K562 (cell line): Measurements from ENCODE around the gene TMEM208. TPM values are rescaled to one million over a fixed set of nuclear protein-coding genes. Genes with fewer than 3 reads are reported as not detected.

Source experiments
- ARHGAP35 ChIP-seq: fragments of 450-650 bp; IDR thresholded peaks from 2 replicates; pipeline ENCODE4 v1.6.1; 2018; ENCODE audit not compliant: partially characterized antibody
- CBX2 ChIP-seq: fragments of 200-600 bp; sonication (generic); IDR thresholded peaks from one replicate; pipeline ENCODE4 v1.6.1; 2012; ENCODE audit warnings: mild to moderate bottlenecking, low read length, inconsistent platforms; ENCODE audit not compliant: insufficient read depth, poor library complexity, severe bottlenecking
- FOXA3 ChIP-seq, 2 experiments: fragments of 450-650 bp in 1 of 2; sonication (generic) in 1 of 2; formaldehyde crosslinking; IDR thresholded peaks in 1 of 2; conservative IDR thresholded peaks in 1 of 2; 2 replicates each; pipeline versions ENCODE4 v1.4.0 to v1.8.0; 2020 to 2022; ENCODE audit warnings: mild to moderate bottlenecking in 2 of 2, missing genetic modification reagents in 1 of 2
- HDGF ChIP-seq: fragments of 450-650 bp; IDR thresholded peaks from 2 replicates; pipeline ENCODE4 v1.6.1; 2016
- HMGN3 ChIP-seq: IDR thresholded peaks from 2 replicates; pipeline ENCODE4 v1.6.1; 2011; ENCODE audit warnings: borderline replicate concordance, low read depth, mild to moderate bottlenecking, mixed read lengths, low read length; ENCODE audit not compliant: insufficient read length; ENCODE audit errors: extremely low read depth
- JUND ChIP-seq, 2 experiments: IDR thresholded peaks; 2 replicates in 1 of 2; 3 replicates in 1 of 2; pipeline ENCODE4 v1.6.1; 2011; ENCODE audit warnings: borderline replicate concordance in 2 of 2, low read depth in 2 of 2, low read length in 2 of 2, improper control_type of control experiment in 1 of 2, missing biosample characterization in 1 of 2, missing genetic modification characterization in 1 of 2, missing genetic modification reagents in 1 of 2
- MAZ ChIP-seq, 2 experiments: fragments of 450-650 bp in 1 of 2; sonication (generic) in 1 of 2; formaldehyde crosslinking; IDR thresholded peaks in 1 of 2; conservative IDR thresholded peaks in 1 of 2; 2 replicates each; pipeline versions ENCODE4 v1.4.0 to v1.5.0; 2020; ENCODE audit warnings: mild to moderate bottlenecking in 1 of 2, missing genetic modification reagents in 1 of 2
- MEIS2 ChIP-seq: fragments of 450-650 bp; IDR thresholded peaks from 2 replicates; pipeline ENCODE4 v1.6.1; 2014; ENCODE audit warnings: mild to moderate bottlenecking; ENCODE audit not compliant: partially characterized antibody
- NRF1 ChIP-seq, 2 experiments: fragments of 450-650 bp; IDR thresholded peaks in 1 of 2; conservative IDR thresholded peaks in 1 of 2; 2 replicates each; pipeline ENCODE4 v1.6.1; 2014; ENCODE audit warnings: mild to moderate bottlenecking in 2 of 2
- POLR2AphosphoS5 ChIP-seq: IDR thresholded peaks from 2 replicates; pipeline ENCODE4 v1.6.1; 2011; ENCODE audit warnings: mild to moderate bottlenecking, low read depth, low read length, moderate library complexity; ENCODE audit not compliant: control insufficient read depth, insufficient read depth
- SMARCA5 ChIP-seq: fragments of 450-650 bp; IDR thresholded peaks from 2 replicates; pipeline ENCODE4 v1.6.1; 2016
- SMARCE1 ChIP-seq: fragments of 450-650 bp; IDR thresholded peaks from 2 replicates; pipeline ENCODE4 v1.7.1; 2016; ENCODE audit warnings: mild to moderate bottlenecking
- SP1 ChIP-seq: sonication (generic); formaldehyde crosslinking; IDR thresholded peaks from 2 replicates; pipeline ENCODE4 v1.8.1; 2022; ENCODE audit warnings: mild to moderate bottlenecking, missing genetic modification reagents
- TGIF2 ChIP-seq: sonication (generic); formaldehyde crosslinking; IDR thresholded peaks from 2 replicates; pipeline ENCODE4 v1.8.1; 2022; ENCODE audit warnings: mild to moderate bottlenecking, missing genetic modification reagents, moderate library complexity
- U2AF1 ChIP-seq: fragments of 200-400 bp; formaldehyde crosslinking; optimal IDR thresholded peaks from 2 replicates; pipeline ENCODE3; 2017; ENCODE audit warnings: mild to moderate bottlenecking, low read depth, low read length, moderate library complexity
- XRCC3 ChIP-seq: fragments of 450-650 bp; IDR thresholded peaks from 2 replicates; pipeline ENCODE4 v1.6.1; 2017; ENCODE audit warnings: mild to moderate bottlenecking, moderate library complexity
- ZNF778 ChIP-seq: fragments of 450-650 bp; formaldehyde crosslinking; IDR thresholded peaks from 2 replicates; pipeline ENCODE4 v1.4.0; 2020; ENCODE audit warnings: mild to moderate bottlenecking, moderate library complexity
- polyA plus RNA-seq, 8 experiments: library from polyadenylated mRNA; depleted of rRNA in 4 of 8; stranded (reverse) in 5 of 8; unstranded in 3 of 8; fragments of >200 nt; fragmentation: Nextera tagmentation in 2 of 8; fragmentation: Illumina TruSeq in 1 of 8; extraction: Ambion mirVana in 2 of 8; extraction: Trizol in 1 of 8; gene quantifications; 2 replicates each; pipeline versions ENCODE4 v1.2.1 to v1.2.3, GENCODE V29; 2011 to 2014; ENCODE audit warnings: inconsistent platforms in 1 of 8, missing spikeins in 1 of 8
- total RNA-seq, 7 experiments: library from RNA; depleted of rRNA in 6 of 7; stranded (reverse); fragments of >200 nt in 6 of 7; fragmentation: Illumina TruSeq in 2 of 7; extraction: Trizol in 2 of 7; gene quantifications; 2 replicates each; pipeline versions ENCODE4 v1.2.1 to v1.2.3, GENCODE V29; 2011 to 2021; ENCODE audit warnings: low replicate concordance in 1 of 7
- TF ChIP-seq, protein P1 (sequence below): fragments of 450-650 bp; IDR thresholded peaks from 2 replicates; pipeline ENCODE4 v1.6.1; 2018; ENCODE audit not compliant: partially characterized antibody
- TF ChIP-seq, protein P2 (sequence below): IDR thresholded peaks from 2 replicates; pipeline ENCODE4 v1.6.1; 2011; ENCODE audit warnings: borderline replicate concordance, low read depth, mild to moderate bottlenecking, moderate library complexity, low read length; ENCODE audit not compliant: insufficient read depth, poor library complexity, severe bottlenecking
- TF ChIP-seq, protein P3 (sequence below): IDR thresholded peaks from 2 replicates; pipeline ENCODE4 v1.6.1; 2011; ENCODE audit not compliant: insufficient read length; ENCODE audit errors: extremely low read depth

The TMEM208 gene
- total and polyA plus RNA-seq, 9 of the 15 experiments (the other 6 are each of a cell fraction or from before 2014, with no cell fraction given), result 31.8 to 239 (median 54.3) TPM

DNA sequence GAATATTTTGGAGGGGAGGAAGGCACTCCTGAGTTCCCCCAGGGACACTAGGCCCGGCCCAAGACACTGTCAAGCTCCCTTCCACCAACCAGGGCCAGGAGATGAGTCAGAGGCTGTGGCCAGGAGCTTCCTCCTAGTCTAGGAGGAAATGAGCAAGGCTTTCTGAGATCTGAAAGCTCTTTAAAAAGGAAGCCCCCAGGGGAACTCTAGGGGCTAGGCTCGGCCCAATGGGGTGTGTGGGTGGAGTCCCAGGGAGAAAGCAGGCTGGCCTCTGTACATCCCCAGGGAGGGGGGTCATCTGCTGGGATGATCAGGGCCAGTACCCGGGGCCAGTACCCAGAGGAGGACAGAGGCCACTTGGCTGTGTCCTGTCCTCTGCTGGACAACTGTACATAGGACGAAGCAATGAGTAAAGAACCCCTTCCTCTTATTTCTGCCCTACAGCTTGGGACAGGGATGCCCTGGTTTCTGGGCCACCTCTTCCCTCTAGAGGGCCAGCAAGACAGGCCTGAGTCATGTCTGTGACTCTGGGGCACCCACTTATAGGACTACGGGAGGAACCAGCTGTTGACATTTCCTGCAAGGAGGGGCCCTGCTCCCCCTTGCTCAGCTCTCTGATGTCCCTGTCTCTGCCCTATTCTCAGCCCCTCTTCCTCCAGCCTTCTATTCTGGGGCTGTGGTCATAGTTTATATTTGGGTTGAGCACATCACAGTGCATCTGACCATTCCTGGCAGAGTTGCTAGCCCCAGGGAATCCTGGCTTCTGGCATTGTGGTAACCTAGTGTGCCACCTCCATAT is 17.7 kb downstream of the TMEM208 start (continued):
- TF ChIP-seq, protein P1, sequence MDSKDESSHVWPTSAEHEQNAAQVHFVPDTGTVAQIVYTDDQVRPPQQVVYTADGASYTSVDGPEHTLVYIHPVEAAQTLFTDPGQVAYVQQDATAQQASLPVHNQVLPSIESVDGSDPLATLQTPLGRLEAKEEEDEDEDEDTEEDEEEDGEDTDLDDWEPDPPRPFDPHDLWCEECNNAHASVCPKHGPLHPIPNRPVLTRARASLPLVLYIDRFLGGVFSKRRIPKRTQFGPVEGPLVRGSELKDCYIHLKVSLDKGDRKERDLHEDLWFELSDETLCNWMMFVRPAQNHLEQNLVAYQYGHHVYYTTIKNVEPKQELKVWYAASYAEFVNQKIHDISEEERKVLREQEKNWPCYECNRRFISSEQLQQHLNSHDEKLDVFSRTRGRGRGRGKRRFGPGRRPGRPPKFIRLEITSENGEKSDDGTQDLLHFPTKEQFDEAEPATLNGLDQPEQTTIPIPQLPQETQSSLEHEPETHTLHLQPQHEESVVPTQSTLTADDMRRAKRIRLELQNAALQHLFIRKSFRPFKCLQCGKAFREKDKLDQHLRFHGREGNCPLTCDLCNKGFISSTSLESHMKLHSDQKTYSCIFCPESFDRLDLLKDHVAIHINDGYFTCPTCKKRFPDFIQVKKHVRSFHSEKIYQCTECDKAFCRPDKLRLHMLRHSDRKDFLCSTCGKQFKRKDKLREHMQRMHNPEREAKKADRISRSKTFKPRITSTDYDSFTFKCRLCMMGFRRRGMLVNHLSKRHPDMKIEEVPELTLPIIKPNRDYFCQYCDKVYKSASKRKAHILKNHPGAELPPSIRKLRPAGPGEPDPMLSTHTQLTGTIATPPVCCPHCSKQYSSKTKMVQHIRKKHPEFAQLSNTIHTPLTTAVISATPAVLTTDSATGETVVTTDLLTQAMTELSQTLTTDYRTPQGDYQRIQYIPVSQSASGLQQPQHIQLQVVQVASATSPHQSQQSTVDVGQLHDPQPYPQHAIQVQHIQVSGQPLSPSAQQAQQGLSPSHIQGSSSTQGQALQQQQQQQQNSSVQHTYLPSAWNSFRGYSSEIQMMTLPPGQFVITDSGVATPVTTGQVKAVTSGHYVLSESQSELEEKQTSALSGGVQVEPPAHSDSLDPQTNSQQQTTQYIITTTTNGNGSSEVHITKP, result peak; percentile 63
- TF ChIP-seq MEIS2 (no peak), POLR2AphosphoS5 (peak; percentile 61), SP1 (CRISPR knock-in tag) (no peak), SMARCA5 (0 out of 2 replicates have a peak, but pooled peaks have one; percentile 13), U2AF1 (no peak), NRF1 (conservative IDR thresholded peaks at IDR 0.05 in 1 of 2, IDR thresholded peaks at IDR 0.05 in 1 of 2) (peak in 1 of 2 experiments; percentile 14; a peak in 1 of 4 replicates), HMGN3 (no peak), MAZ (CRISPR knock-in tag; conservative IDR thresholded peaks at IDR 0.05 in 1 of 2, IDR thresholded peaks at IDR 0.05 in 1 of 2) (peak in 1 of 2 experiments; percentile 31; a peak in 1 of 4 replicates), SMARCE1 (peak; percentile 40; the same call in 1 of the 2 replicates), ZNF778 (CRISPR knock-in tag) (no peak), FOXA3 (CRISPR knock-in tag; conservative IDR thresholded peaks at IDR 0.05 in 1 of 2, IDR thresholded peaks at IDR 0.05 in 1 of 2) (peak in 1 of 2 experiments; percentile 68; a peak in 1 of 4 replicates), ARHGAP35 (no peak), TGIF2 (no peak), XRCC3 (no peak), CBX2 (no peak), HDGF (no peak), JUND (IDR thresholded peaks at IDR 0.05; ENCODE audit: borderline replicate concordance, low read depth, low read length) (peak; percentile 85), JUND (tag; IDR thresholded peaks at IDR 0.05; ENCODE audit: borderline replicate concordance, low read depth, low read length) (peak; percentile 79; the same call in 1 of the 3 replicates)
- TF ChIP-seq, protein P2, sequence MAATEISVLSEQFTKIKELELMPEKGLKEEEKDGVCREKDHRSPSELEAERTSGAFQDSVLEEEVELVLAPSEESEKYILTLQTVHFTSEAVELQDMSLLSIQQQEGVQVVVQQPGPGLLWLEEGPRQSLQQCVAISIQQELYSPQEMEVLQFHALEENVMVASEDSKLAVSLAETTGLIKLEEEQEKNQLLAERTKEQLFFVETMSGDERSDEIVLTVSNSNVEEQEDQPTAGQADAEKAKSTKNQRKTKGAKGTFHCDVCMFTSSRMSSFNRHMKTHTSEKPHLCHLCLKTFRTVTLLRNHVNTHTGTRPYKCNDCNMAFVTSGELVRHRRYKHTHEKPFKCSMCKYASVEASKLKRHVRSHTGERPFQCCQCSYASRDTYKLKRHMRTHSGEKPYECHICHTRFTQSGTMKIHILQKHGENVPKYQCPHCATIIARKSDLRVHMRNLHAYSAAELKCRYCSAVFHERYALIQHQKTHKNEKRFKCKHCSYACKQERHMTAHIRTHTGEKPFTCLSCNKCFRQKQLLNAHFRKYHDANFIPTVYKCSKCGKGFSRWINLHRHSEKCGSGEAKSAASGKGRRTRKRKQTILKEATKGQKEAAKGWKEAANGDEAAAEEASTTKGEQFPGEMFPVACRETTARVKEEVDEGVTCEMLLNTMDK, result peak; percentile 58
- TF ChIP-seq, protein P3, sequence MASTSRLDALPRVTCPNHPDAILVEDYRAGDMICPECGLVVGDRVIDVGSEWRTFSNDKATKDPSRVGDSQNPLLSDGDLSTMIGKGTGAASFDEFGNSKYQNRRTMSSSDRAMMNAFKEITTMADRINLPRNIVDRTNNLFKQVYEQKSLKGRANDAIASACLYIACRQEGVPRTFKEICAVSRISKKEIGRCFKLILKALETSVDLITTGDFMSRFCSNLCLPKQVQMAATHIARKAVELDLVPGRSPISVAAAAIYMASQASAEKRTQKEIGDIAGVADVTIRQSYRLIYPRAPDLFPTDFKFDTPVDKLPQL, result no peak
